Stimulated activated CD8-positive, alpha-beta memory T cell treated with anti-CD3 and anti-CD28 coated beads, Interleukin-4, amount 100 ng/mL, for 4 hours (primary cell): ENCODE measurements around the gene IFNA7.
"Not testable (repeated sequence)": the region's sequence is repeated elsewhere in the genome, so short reads cannot be mapped to it uniquely, and the experiment has no call there.

ENCODE experiments used
- DNase-seq, 2 donors: peaks; one replicate each; pipeline ENCODE4 v3.0.0-alpha.2; 2020; ENCODE audit warnings: low read depth in 2 of 2, low spot score in 1 of 2

The IFNA7 gene

DNA sequence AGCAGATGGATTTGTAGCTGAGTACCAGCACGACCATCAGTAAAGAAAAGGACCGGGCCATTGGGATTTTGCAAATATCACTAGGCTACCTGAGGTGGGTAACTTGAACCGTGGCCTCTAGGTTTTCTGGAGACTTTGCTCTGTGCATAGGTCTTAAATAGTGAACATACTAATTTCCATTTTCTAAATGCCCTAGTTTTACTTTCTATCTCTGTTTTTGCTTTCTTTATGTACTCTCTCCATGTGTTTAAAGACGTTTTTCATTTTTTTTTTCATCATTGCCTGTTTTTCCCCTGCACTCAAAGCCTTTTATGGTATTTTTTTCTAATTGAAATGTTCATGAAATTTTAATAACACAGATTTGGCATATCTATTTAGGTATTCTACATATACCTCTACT lies at the start of gene IFNA7:
Gene IFNA7 (minus strand): TSS at position 101 of the 400 bp plus-strand sequence. CDS start 40 bp downstream, at position 61.
- not testable (repeated sequence) for DNase-seq

GRCh38 chr9:21251638-21252037 lies 49.6 kb upstream of the IFNA7 start:
- no peak for DNase-seq

GRCh38 chr9:21251190-21251589 lies 49.2 kb upstream of the IFNA7 start:
- no peak for DNase-seq

DNA sequence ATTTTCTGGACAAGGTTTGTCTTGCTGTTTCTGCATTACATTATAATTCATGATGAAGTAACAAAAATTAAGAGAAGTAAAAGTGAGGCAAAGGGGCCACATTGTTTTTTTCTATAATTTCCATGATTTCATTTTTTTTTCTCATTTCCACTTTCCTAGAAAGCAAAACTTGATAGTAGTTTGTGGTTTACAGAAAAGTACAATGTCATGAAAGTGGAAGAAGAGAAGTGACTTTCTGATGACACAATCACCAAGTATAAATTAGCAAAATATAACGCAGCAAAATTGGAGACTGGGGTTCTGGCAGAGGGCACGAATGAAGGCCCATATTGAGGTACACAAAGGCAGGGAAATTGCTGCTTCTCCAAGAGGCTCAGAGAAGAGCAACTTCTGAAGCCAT lies 42.8 kb upstream of the IFNA7 start:
- no peak for DNase-seq

GRCh38 chr9:21239911-21240310 lies 37.9 kb upstream of the IFNA7 start, which contains the start of gene IFNA14:
TSS of gene IFNA14 (minus strand) at chr9:21240005. CDS start at chr9:21239935, 70 bp downstream.
- DNase-seq = no peak

GRCh38 chr9:21236360-21236714 lies 34.3 kb upstream of the IFNA7 start:
- not testable (repeated sequence) for DNase-seq

- DNase-seq = not testable (repeated sequence)
These were observed 33.7 kb upstream of the IFNA7 start for GRCh38 chr9:21235468-21236359.

DNA sequence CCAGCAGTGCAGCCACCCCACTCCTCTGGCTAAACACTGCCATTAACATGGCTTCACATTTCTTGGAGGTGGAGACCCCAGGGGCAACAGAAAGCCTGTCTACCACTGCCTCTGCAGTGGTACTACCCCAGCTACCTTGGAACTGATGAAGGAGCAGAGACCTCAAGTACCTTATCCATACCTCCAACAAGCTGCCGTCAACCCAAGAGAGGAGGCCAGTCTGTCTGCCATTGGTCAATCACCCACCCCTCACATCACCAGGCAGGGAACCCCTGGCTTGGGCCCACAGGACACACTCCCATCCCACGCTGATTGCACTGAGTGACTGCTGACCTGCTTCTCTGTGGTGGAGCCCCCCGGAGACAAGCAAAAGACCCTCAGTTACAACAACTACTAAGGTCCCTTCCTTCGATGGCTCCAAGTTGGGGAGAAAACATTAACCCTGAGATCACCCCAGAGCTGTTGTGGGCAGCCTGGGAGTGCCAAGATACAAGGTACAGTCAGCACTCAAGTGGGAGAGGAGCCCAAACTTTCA lies 32.2 kb upstream of the IFNA7 start:
- DNase-seq = no peak

DNA sequence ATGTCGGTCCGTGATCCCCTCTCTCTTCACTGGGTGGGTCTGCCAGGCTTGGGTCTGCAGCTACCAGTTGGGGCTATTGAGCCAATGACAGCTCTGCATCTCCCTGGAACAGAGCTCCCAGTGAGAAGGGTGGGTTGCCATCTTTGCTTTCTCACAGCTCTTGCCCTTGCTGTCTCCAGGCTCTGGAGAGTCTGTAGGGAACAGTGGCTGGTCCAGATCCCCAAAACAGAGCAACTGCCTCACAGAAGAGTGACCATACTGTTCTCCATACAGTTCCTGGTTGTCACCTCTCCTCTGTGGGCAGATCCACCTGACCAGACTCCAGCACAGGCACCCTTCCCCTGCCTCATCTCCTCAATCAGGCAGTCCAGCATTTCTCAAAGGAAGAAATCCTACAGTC lies 31.3 kb upstream of the IFNA7 start:
- no peak for DNase-seq

GRCh38 chr9:21228122-21228521 lies 26.1 kb upstream of the IFNA7 start, which contains the start of gene IFNA17:
TSS of gene IFNA17 (minus strand) at chr9:21228222. CDS start at chr9:21228173, 49 bp downstream.
- DNase-seq = no peak

- not testable (repeated sequence) for DNase-seq
These were observed 15.2 kb upstream of the IFNA7 start, which contains the start of gene IFNA16 for GRCh38 chr9:21217211-21217610. TSS of gene IFNA16 (minus strand) at chr9:21217311. CDS start at chr9:21217305, 6 bp downstream.

DNA sequence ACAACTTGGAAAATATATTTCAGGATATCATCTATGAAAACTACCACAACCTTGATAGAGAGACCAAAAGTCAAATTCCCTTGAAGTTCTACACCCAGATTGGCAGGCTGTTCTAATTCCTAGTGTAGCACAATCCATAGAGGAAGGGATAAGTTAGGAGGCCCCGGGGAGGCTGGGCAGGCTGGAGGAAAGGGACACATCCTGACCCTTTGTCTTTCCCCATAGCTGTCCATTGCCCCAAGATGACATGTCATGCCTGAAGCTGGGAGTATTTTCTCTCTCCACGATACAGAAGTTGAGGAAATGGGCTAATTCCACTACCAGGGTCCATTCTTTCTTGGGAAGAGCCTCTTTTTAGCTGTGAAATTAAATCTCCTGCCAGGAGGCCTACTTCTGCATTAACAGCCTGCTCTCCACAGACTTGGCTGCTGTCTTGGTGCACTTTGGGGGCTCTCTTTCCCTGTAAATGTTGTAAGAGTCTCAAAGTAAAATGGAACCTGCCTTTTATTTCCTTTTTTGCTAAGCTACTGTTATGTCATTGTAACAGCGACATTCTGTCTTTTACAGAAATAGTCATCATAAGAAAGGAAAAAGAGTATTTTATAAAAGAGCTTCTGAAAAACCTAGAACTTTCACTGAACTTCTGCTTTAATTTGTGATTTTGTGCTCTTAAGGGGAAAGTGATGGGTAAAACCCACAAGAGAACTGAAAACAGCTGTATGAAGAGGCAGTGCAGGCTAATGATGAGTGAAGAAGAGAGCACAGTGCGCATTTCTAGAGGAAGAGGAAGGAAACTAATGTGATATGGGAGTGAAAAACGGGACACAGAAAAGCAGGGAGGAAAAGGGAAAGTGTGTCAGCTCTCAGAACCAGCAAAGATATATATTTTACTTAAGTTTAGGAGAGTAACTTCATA lies 11.7 kb upstream of the IFNA7 start:
- not testable (repeated sequence) for DNase-seq

DNA sequence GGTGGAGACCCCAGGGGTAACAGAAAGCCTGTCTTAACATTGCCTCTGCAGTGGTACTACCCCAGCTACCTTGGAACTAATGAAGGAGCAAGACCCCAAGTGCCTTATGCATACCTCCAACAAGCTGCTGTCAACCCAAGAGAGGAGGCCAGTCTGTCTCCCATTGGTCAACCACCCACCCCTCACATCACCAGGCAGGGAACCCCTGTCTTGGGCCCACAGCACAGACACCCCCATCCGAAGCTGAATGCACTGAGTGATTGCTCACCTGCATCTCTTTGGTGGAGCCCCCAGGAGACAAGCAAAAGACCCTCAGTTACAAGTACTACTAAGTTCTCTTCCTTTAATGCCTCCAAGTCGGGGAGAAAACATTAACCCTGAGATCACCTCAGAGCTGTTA lies 10.2 kb upstream of the IFNA7 start:
- DNase-seq = not testable (repeated sequence)

DNA sequence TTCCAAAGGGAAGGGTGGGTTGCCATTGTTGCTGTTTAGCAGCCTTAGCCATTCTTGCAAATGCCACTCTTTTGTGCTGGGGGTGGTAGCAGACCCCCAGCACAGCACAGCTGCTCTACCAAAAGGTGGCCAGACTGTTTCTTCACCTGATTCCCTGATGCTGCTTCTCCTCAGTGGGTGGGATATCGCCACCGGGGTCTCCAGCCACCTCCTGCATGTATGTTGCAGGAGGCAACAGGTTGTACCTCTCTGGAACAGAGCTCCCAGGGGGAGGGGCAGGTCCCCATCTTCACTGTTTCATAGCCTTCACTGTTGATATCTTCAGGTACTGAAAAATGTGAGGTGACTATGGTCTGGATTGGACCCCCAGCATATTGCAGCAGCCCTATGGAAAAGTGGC lies 8.8 kb upstream of the IFNA7 start:
- not testable (repeated sequence) for DNase-seq

- no peak for DNase-seq
These were observed 8.3 kb upstream of the IFNA7 start for GRCh38 chr9:21210311-21210710.

DNA sequence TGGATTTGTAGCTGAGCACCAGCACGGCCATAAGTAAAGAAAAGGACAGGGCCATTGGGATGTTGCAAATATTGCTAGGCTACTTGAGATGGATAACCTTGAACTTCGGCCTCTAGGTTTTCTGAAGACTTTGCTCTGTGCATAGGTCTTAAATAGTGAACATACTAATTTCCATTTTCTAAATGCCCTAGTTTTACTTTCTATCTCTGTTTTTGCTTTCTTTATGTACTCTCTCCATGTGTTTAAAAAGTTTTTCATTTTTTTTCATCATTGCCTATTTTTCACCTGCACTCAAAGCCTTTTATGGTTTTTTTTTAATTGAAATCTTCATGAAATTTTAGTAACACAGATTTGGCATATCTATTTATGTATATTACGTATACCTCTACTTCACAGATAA lies 5.0 kb upstream of the IFNA7 start, which contains the start of gene IFNA10:
Gene IFNA10 (minus strand): TSS at position 101 of the 400 bp plus-strand sequence. CDS start 46 bp downstream, at position 55.
- not testable (repeated sequence) for DNase-seq

DNA sequence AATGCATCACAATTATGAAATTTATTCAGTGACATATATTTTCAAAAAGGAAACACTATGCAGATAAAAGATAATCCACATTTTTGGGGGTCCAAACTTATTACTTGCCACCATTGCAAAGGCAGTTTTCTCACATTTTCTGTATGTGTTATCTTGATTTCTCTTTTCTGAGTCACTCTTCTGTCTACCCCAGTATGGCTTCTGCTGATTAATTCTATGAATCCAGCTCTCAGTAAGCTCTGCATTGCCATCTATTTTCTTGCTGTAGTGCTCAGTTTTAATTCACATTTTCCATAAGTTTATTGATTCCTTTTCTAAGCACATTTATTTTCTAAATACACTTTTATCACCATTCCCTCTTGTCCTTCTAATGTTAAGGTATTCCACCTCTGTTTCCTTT lies 3.2 kb upstream of the IFNA7 start:
- DNase-seq = no peak

GRCh38 chr9:21194867-21195776 lies 6.9 kb downstream of the IFNA7 start:
- DNase-seq = not testable (repeated sequence)

DNA sequence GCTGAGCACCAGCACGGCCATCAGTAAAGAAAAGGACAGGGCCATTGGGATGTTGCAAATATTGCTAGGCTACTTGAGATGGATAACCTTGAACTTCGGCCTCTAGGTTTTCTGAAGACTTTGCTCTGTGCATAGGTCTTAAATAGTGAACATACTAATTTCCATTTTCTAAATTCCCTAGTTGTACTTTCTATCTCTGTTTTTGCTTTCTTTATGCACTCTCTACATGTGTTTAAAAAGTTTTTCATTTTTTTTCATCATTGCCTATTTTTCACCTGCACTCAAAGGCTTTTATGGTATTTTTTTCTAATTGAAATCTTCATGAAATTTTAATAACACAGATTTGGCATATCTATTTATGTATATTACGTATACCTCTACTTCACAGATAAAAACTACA lies 14.5 kb downstream of the IFNA7 start, which contains the start of gene IFNA4:
Gene IFNA4 (minus strand): TSS at position 101 of the 400 bp plus-strand sequence. CDS start 56 bp downstream, at position 45.
- not testable (repeated sequence) for DNase-seq
